HEK293 (cell line): Measurements from ENCODE around the gene CAMK2B.
A peak's percentile ranks its signal among the peaks of the same experiment; 100 is the strongest.
"Not testable (repeated sequence)": the region's sequence is repeated elsewhere in the genome, so short reads cannot be mapped to it uniquely, and the experiment has no call there.

Experiments used
- CTCF ChIA-PET: fragments of 350-600 bp; formaldehyde crosslinking; extraction: SDS; loops from one replicate; lab custom pipeline; 2021; ENCODE audit warnings: antibody characterized with exemption; lab: Yijun Ruan, JAX
- POLR2A ChIA-PET: fragments of 300-600 bp; formaldehyde crosslinking; extraction: SDS; loops from one replicate; lab custom pipeline; 2020; ENCODE audit warnings: antibody characterized with exemption, inconsistent platforms; lab: Yijun Ruan, JAX
- H3K27ac ChIP-seq: fragments of 200-500 bp; sonication (Bioruptor generic); 2 replicates; pipeline ENCODE4 v1.5.1; 2014; ENCODE audit warnings: low read depth, low read length, control low read depth, inconsistent platforms; ENCODE audit errors: extremely low read depth
- H3K36me3 ChIP-seq, 2 experiments: fragments of 200-500 bp in 1 of 2; sonication (Bioruptor generic) in 1 of 2; 1 replicate in 1 of 2; 2 replicates in 1 of 2; pipeline ENCODE4 v1.5.1; 2014 to 2017; ENCODE audit warnings: inconsistent platforms in 2 of 2, low read length in 2 of 2; ENCODE audit not compliant: control insufficient read depth in 2 of 2, insufficient read depth in 1 of 2
- H3K4me1 ChIP-seq: fragments of 200-500 bp; sonication (Bioruptor generic); 2 replicates; pipeline ENCODE4 v1.5.1; 2014; ENCODE audit warnings: mild to moderate bottlenecking, low read length, inconsistent platforms; ENCODE audit not compliant: control insufficient read depth, insufficient read depth
- H3K4me3 ChIP-seq: 2 replicates; pipeline ENCODE4 v1.5.1; 2011; ENCODE audit warnings: low read depth, mild to moderate bottlenecking, control low read depth, low read length, moderate library complexity
- H3K9me3 ChIP-seq: fragments of 200-500 bp; sonication (Bioruptor generic); 2 replicates; pipeline ENCODE4 v1.5.1; 2014; ENCODE audit warnings: low read depth, low read length, inconsistent platforms; ENCODE audit not compliant: control insufficient read depth, insufficient read depth
- EGR2 ChIP-seq: fragments of 450-650 bp; formaldehyde crosslinking; IDR thresholded peaks from 2 replicates; pipeline ENCODE4 v1.5.1; 2016; ENCODE audit warnings: low read depth, missing biosample characterization, missing genetic modification characterization
- OSR2 ChIP-seq: fragments of 450-650 bp; formaldehyde crosslinking; IDR thresholded peaks from 2 replicates; pipeline ENCODE4 v1.5.1; 2016; ENCODE audit warnings: missing biosample characterization, missing genetic modification characterization
- PRDM1 ChIP-seq: fragments of 450-650 bp; formaldehyde crosslinking; IDR thresholded peaks from 2 replicates; pipeline ENCODE4; 2016; ENCODE audit warnings: missing biosample characterization, missing genetic modification characterization
- ZBTB11 ChIP-seq: fragments of 450-650 bp; formaldehyde crosslinking; conservative IDR thresholded peaks from 2 replicates; pipeline ENCODE4 v1.5.1; 2016; ENCODE audit warnings: low read depth, missing biosample characterization, missing genetic modification characterization
- ZFHX2 ChIP-seq: fragments of 450-650 bp; formaldehyde crosslinking; conservative IDR thresholded peaks from 2 replicates; pipeline ENCODE4 v1.5.1; 2016; ENCODE audit warnings: missing biosample characterization, missing genetic modification characterization
- ZFP3 ChIP-seq: fragments of 450-650 bp; formaldehyde crosslinking; IDR thresholded peaks from 2 replicates; pipeline ENCODE4 v1.5.1; 2016; ENCODE audit warnings: low read depth, missing biosample characterization, missing genetic modification characterization
- ZNF133 ChIP-seq: fragments of 450-650 bp; formaldehyde crosslinking; IDR thresholded peaks from 2 replicates; pipeline ENCODE4 v1.5.1; 2016; ENCODE audit warnings: missing biosample characterization, missing genetic modification characterization
- ZNF146 ChIP-seq: fragments of 450-650 bp; formaldehyde crosslinking; IDR thresholded peaks from 2 replicates; pipeline ENCODE4 v1.5.1; 2016; ENCODE audit warnings: missing biosample characterization, missing genetic modification characterization
- ZNF155 ChIP-seq: fragments of 450-650 bp; formaldehyde crosslinking; IDR thresholded peaks from 2 replicates; pipeline ENCODE4 v1.5.1; 2016; ENCODE audit warnings: missing biosample characterization, missing genetic modification characterization
- ZNF2 ChIP-seq: fragments of 450-650 bp; formaldehyde crosslinking; IDR thresholded peaks from 2 replicates; pipeline ENCODE4 v1.5.1; 2016; ENCODE audit warnings: missing biosample characterization, missing genetic modification characterization
- ZNF280C ChIP-seq: fragments of 450-650 bp; formaldehyde crosslinking; IDR thresholded peaks from 2 replicates; pipeline ENCODE4 v1.5.1; 2016; ENCODE audit warnings: missing biosample characterization, missing genetic modification characterization
- ZNF600 ChIP-seq: fragments of 450-650 bp; formaldehyde crosslinking; IDR thresholded peaks from 2 replicates; pipeline ENCODE4 v1.5.1; 2016; ENCODE audit warnings: missing biosample characterization, missing genetic modification characterization
- ZNF629 ChIP-seq: fragments of 450-650 bp; formaldehyde crosslinking; IDR thresholded peaks from 2 replicates; pipeline ENCODE4 v1.5.1; 2017; ENCODE audit warnings: missing biosample characterization, missing genetic modification characterization
- ZNF654 ChIP-seq: fragments of 450-650 bp; formaldehyde crosslinking; IDR thresholded peaks from 2 replicates; pipeline ENCODE4 v1.5.1; 2016; ENCODE audit warnings: low read depth, missing biosample characterization, missing genetic modification characterization
- ZNF660 ChIP-seq: fragments of 450-650 bp; IDR thresholded peaks from 2 replicates; pipeline ENCODE4 v1.5.1; 2018; ENCODE audit warnings: missing biosample characterization, mild to moderate bottlenecking, missing genetic modification characterization
- ZNF677 ChIP-seq: fragments of 450-650 bp; IDR thresholded peaks from 2 replicates; pipeline ENCODE4 v1.5.0; 2018; ENCODE audit warnings: missing biosample characterization, mild to moderate bottlenecking, missing genetic modification characterization, moderate library complexity
- ZNF777 ChIP-seq: fragments of 450-650 bp; formaldehyde crosslinking; IDR thresholded peaks from 2 replicates; pipeline ENCODE4 v1.5.1; 2017; ENCODE audit warnings: missing biosample characterization, missing genetic modification characterization, borderline replicate concordance

Gene CAMK2B

GRCh38 chr7:44200699-44201461 is 124.5 kb downstream of the CAMK2B start, which contains the start of gene YKT6 (continued):
- TF ChIP-seq ZBTB11 (tag by site-specific recombination) (peak; percentile 95), ZNF777 (tag by site-specific recombination) (no peak), ZNF280C (tag by site-specific recombination) (no peak), ZNF155 (tag by site-specific recombination) (no peak), ZNF677 (tag by site-specific recombination) (no peak), ZNF629 (peak; percentile 70), ZNF2 (tag by site-specific recombination) (no peak)

GRCh38 chr7:44200163-44200562 is 125.2 kb downstream of the CAMK2B start:
- CTCF ChIA-PET, H3K27ac ChIP-seq, H3K4me1 ChIP-seq, H3K9me3 ChIP-seq, H3K4me3 ChIP-seq: not testable (repeated sequence)
- POLR2A ChIA-PET = interaction anchor here (0.6 to 1.8 kb wide), 7 partner anchors 14 to 135 kb away, joined by 3 to 7 read pairs (median 4); partner anchors contain the start of genes PGAM2 and POLD2
- H3K36me3 ChIP-seq = peaks cover under 1 to 17% of the 10 kb centered on the region in 2 experiments; a peak in 1 of 3 replicates
- TF ChIP-seq ZNF146 (tag by site-specific recombination) = peak; percentile 89

GRCh38 chr7:44197474-44197873 is 127.9 kb downstream of the CAMK2B start:
- TF ChIP-seq ZNF600 (tag by site-specific recombination) (no peak), OSR2 (tag by site-specific recombination) (no peak), ZNF133 (tag by site-specific recombination) (no peak)
- POLR2A ChIA-PET = interaction anchor here (0.8 kb wide), 1 partner anchor 75 kb away, joined by 3 read pairs; the partner anchor contains the start of gene POLD2
- Histone ChIP-seq H3K4me1 (no peaks in the 10 kb centered on the region), H3K9me3 (no peaks in the 10 kb centered on the region), H3K36me3 (no peaks in the 10 kb centered on the region), H3K27ac (no peak overlapping the region), H3K4me3 (no peak overlapping the region)
- CTCF ChIA-PET = interaction anchor here (0.6 to 2.8 kb wide), 12 partner anchors 13 to 130 kb away, joined by 3 to 16 read pairs (median 4); no protein-coding TSS in a partner anchor

GRCh38 chr7:44196450-44196872 is 128.9 kb downstream of the CAMK2B start:
- Histone ChIP-seq H3K36me3 (no peaks in the 10 kb centered on the region), H3K27ac (no peak overlapping the region), H3K9me3 (no peaks in the 10 kb centered on the region), H3K4me1 (no peaks in the 10 kb centered on the region), H3K4me3 (no peak overlapping the region)
- ChIA-PET POLR2A (interaction anchor here (1.0 kb wide), 1 partner anchor 130 kb away, joined by 3 read pairs; no protein-coding TSS in a partner anchor), CTCF (interaction anchor here (0.8 to 2.8 kb wide), 9 partner anchors 27 to 339 kb away, joined by 3 to 16 read pairs (median 4); no protein-coding TSS in a partner anchor)
- 0 out of 2 replicates have a peak, but pooled peaks have one; percentile 12 for TF ChIP-seq ZNF660
- TF ChIP-seq EGR2 (tag by site-specific recombination) = peak; percentile 75
- peak; percentile 75 for TF ChIP-seq PRDM1 (tag by site-specific recombination)
- peak; percentile 78 for TF ChIP-seq ZFHX2
- no peak for TF ChIP-seq ZBTB11 (tag by site-specific recombination)
- TF ChIP-seq ZFP3 = no peak
- peak; percentile 52 for TF ChIP-seq ZNF654 (tag by site-specific recombination)
- TF ChIP-seq, all 188 proteins: peak for 5
